WTC11 (cell line): Measurements from ENCODE around the gene ZBTB44. TPM values are rescaled to one million over a fixed set of nuclear protein-coding genes. Genes with fewer than 3 reads are reported as not detected.
A peak's percentile ranks its signal among the peaks of the same experiment; 100 is the strongest.

Experiments
- ATAC-seq: fragments of 200-7000 bp; cut with Tn5 transposase; 2 replicates; pipeline ENCODE4 v1.10.0; 2021; ENCODE audit warnings: mild to moderate bottlenecking, moderate library complexity
- CTCF ChIA-PET: fragments of 300-600 bp; sonication (Branson Sonifier 250); formaldehyde crosslinking; loops from one replicate; lab custom pipeline; 2021; ENCODE audit warnings: antibody characterized with exemption; lab: Charles Lee
- POLR2A ChIA-PET: fragments of 350-600 bp; sonication (Branson Sonifier 250); formaldehyde crosslinking; loops from one replicate; lab custom pipeline; 2021; ENCODE audit warnings: antibody characterized with exemption; lab: Charles Lee
- DNase-seq: peaks from one replicate; pipeline ENCODE4 v3.0.0; 2021; ENCODE audit warnings: low spot score
- H3K27ac Mint-ChIP-seq: 2 replicates; pipeline ENCODE4 v1.8.0; 2021; ENCODE audit warnings: mixed read lengths
- H3K27me3 Mint-ChIP-seq: 2 replicates; pipeline ENCODE4 v1.8.0; 2021; ENCODE audit warnings: low read depth, mild to moderate bottlenecking, moderate library complexity, mixed read lengths
- H3K36me3 Mint-ChIP-seq: 2 replicates; pipeline ENCODE4 v1.8.0; 2021; ENCODE audit warnings: mixed read lengths
- H3K4me1 Mint-ChIP-seq: 2 replicates; pipeline ENCODE4 v1.8.0; 2022; ENCODE audit warnings: mixed read lengths
- H3K4me3 Mint-ChIP-seq: 2 replicates; pipeline ENCODE4 v1.8.0; 2021; ENCODE audit warnings: mild to moderate bottlenecking, moderate library complexity, mixed read lengths
- H3K9me3 Mint-ChIP-seq: 2 replicates; pipeline ENCODE4 v1.8.0; 2021; ENCODE audit warnings: mixed read lengths
- ERG ChIP-seq: fragments of 250-450 bp; sonication (Bioruptor Pico); IDR thresholded peaks from 2 replicates; pipeline ENCODE4 v1.8.0; 2021; ENCODE audit warnings: mild to moderate bottlenecking
- FOXK1 ChIP-seq: sonication (generic); formaldehyde crosslinking; IDR thresholded peaks from 2 replicates; pipeline ENCODE4 v1.8.0; 2022; ENCODE audit warnings: mild to moderate bottlenecking, moderate library complexity, missing genetic modification reagents
- FOXP1 ChIP-seq: sonication (generic); formaldehyde crosslinking; IDR thresholded peaks from 2 replicates; pipeline ENCODE4 v1.8.0; 2022; ENCODE audit warnings: missing genetic modification reagents, mild to moderate bottlenecking, moderate library complexity, borderline replicate concordance
- KAT7 ChIP-seq: sonication (generic); formaldehyde crosslinking; IDR thresholded peaks from 2 replicates; pipeline ENCODE4 v1.8.1; 2023; ENCODE audit warnings: missing genetic modification reagents, mild to moderate bottlenecking, borderline replicate concordance
- NFE2L1 ChIP-seq: sonication (generic); formaldehyde crosslinking; IDR thresholded peaks from 2 replicates; pipeline ENCODE4 v1.8.1; 2023; ENCODE audit warnings: missing genetic modification reagents
- RELA ChIP-seq: sonication (generic); formaldehyde crosslinking; IDR thresholded peaks from 2 replicates; pipeline ENCODE4 v1.8.1; 2022; ENCODE audit warnings: missing genetic modification reagents, mild to moderate bottlenecking, borderline replicate concordance
- RORB ChIP-seq: fragments of 250-450 bp; sonication (Bioruptor Pico); IDR thresholded peaks from 2 replicates; pipeline ENCODE4 v1.9.0; 2021; ENCODE audit warnings: mild to moderate bottlenecking
- SMAD4 ChIP-seq: sonication (generic); formaldehyde crosslinking; IDR thresholded peaks from 2 replicates; pipeline ENCODE4 v1.8.0; 2022; ENCODE audit warnings: mild to moderate bottlenecking, missing genetic modification reagents
- ZNF232 ChIP-seq: sonication (generic); formaldehyde crosslinking; IDR thresholded peaks from 2 replicates; pipeline ENCODE4 v1.8.0; 2022; ENCODE audit warnings: mild to moderate bottlenecking, missing genetic modification reagents
- ZNF263 ChIP-seq: sonication (generic); formaldehyde crosslinking; IDR thresholded peaks from 2 replicates; pipeline ENCODE4 v1.8.1; 2022; ENCODE audit warnings: low read depth, mild to moderate bottlenecking, moderate library complexity, missing genetic modification reagents
- ZNF423 ChIP-seq: fragments of 250-450 bp; sonication (Bioruptor Pico); IDR thresholded peaks from 2 replicates; pipeline ENCODE4 v2.1.2; 2022; ENCODE audit warnings: mild to moderate bottlenecking, moderate library complexity
- ZSCAN18 ChIP-seq: fragments of 250-450 bp; sonication (Bioruptor Pico); IDR thresholded peaks from 2 replicates; pipeline ENCODE4 v2.1.2; 2022; ENCODE audit warnings: mild to moderate bottlenecking, moderate library complexity
- total RNA-seq: library from RNA; stranded (reverse); gene quantifications from 3 replicates; pipeline ENCODE4 v1.2.3, GENCODE V29; 2021
- TF ChIP-seq, protein P1 (sequence below): sonication (generic); formaldehyde crosslinking; IDR thresholded peaks from 2 replicates; pipeline ENCODE4 v1.8.1; 2022; ENCODE audit warnings: mild to moderate bottlenecking, moderate library complexity, missing genetic modification reagents
- TF ChIP-seq, protein P2 (sequence below): sonication (generic); formaldehyde crosslinking; IDR thresholded peaks from 2 replicates; pipeline ENCODE4 v1.8.0; 2022; ENCODE audit warnings: mild to moderate bottlenecking, missing genetic modification reagents
- TF ChIP-seq, protein P3 (sequence below): sonication (generic); formaldehyde crosslinking; IDR thresholded peaks from 2 replicates; pipeline ENCODE4 v1.8.0; 2023; ENCODE audit warnings: missing genetic modification reagents, mild to moderate bottlenecking, borderline replicate concordance

Gene ZBTB44
- total RNA-seq, 1 experiment from 2014 or later, result 107 TPM

DNA sequence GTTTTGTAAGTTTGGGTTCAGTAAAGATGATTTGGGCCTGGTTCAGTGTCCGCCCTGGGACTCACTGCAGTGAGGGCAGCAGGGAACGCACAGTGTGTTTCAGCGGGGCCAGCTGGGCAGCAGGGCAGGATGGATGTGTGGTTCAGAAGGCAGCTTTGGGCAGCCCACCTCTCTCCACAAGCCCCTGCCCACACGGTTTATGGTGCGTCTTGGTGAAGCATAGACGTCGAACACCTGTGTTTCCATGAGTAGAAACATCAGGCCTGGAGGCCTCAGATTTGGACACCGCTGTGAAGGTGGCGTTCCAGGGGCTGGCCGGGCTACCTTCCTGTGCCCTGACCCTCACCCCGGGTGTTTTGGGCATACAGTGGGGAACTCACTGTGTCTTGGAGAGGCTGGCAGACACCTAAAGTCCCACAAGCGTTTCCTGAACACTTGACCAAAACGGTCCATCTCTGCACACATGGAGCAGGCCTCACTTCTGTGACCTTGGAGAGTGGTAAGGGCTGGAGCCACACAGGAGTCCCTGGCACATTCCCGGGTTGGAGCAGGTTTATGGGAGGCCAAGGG is 96.1 kb downstream of the ZBTB44 start:
- Mint-ChIP-seq H3K27ac (no peak overlapping the region), H3K9me3 (no peaks in the 10 kb centered on the region), H3K27me3 (no peaks in the 10 kb centered on the region), H3K4me1 (peaks cover 16% of the 10 kb centered on the region), H3K4me3 (no peak overlapping the region), H3K36me3 (no peaks in the 10 kb centered on the region)
- TF ChIP-seq KAT7 (CRISPR knock-in tag), result no peak
- TF ChIP-seq, protein P1, sequence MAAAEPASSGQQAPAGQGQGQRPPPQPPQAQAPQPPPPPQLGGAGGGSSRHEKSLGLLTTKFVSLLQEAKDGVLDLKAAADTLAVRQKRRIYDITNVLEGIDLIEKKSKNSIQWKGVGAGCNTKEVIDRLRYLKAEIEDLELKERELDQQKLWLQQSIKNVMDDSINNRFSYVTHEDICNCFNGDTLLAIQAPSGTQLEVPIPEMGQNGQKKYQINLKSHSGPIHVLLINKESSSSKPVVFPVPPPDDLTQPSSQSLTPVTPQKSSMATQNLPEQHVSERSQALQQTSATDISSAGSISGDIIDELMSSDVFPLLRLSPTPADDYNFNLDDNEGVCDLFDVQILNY (CRISPR knock-in tag), result no peak
- TF ChIP-seq FOXK1 (CRISPR knock-in tag), result no peak
- TF ChIP-seq ZNF232 (CRISPR knock-in tag), result no peak
- no peak for TF ChIP-seq FOXP1 (CRISPR knock-in tag)
- no peak for TF ChIP-seq NFE2L1 (CRISPR knock-in tag)
- TF ChIP-seq, protein P2, sequence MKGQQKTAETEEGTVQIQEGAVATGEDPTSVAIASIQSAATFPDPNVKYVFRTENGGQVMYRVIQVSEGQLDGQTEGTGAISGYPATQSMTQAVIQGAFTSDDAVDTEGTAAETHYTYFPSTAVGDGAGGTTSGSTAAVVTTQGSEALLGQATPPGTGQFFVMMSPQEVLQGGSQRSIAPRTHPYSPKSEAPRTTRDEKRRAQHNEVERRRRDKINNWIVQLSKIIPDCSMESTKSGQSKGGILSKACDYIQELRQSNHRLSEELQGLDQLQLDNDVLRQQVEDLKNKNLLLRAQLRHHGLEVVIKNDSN (CRISPR knock-in tag), result no peak
- no peak for TF ChIP-seq ERG (CRISPR knock-in tag)
- TF ChIP-seq SMAD4, result no peak
- no peak for TF ChIP-seq ZNF423 (CRISPR knock-in tag)
- ATAC-seq (no peak), DNase-seq (peak; percentile 2)
- CTCF ChIA-PET, result interaction anchor here (0.6 kb wide), 1 partner anchor 72 kb away, joined by 4 read pairs; no protein-coding TSS in a partner anchor
- POLR2A ChIA-PET, result interaction anchor here (0.6 kb wide), 1 partner anchor 641 kb away, joined by 3 read pairs; no protein-coding TSS in a partner anchor

- TF ChIP-seq ZSCAN18 (CRISPR knock-in tag), result no peak
- TF ChIP-seq ZNF263 (CRISPR knock-in tag), result no peak
- no peak for TF ChIP-seq RORB (CRISPR knock-in tag)
- TF ChIP-seq, protein P3, sequence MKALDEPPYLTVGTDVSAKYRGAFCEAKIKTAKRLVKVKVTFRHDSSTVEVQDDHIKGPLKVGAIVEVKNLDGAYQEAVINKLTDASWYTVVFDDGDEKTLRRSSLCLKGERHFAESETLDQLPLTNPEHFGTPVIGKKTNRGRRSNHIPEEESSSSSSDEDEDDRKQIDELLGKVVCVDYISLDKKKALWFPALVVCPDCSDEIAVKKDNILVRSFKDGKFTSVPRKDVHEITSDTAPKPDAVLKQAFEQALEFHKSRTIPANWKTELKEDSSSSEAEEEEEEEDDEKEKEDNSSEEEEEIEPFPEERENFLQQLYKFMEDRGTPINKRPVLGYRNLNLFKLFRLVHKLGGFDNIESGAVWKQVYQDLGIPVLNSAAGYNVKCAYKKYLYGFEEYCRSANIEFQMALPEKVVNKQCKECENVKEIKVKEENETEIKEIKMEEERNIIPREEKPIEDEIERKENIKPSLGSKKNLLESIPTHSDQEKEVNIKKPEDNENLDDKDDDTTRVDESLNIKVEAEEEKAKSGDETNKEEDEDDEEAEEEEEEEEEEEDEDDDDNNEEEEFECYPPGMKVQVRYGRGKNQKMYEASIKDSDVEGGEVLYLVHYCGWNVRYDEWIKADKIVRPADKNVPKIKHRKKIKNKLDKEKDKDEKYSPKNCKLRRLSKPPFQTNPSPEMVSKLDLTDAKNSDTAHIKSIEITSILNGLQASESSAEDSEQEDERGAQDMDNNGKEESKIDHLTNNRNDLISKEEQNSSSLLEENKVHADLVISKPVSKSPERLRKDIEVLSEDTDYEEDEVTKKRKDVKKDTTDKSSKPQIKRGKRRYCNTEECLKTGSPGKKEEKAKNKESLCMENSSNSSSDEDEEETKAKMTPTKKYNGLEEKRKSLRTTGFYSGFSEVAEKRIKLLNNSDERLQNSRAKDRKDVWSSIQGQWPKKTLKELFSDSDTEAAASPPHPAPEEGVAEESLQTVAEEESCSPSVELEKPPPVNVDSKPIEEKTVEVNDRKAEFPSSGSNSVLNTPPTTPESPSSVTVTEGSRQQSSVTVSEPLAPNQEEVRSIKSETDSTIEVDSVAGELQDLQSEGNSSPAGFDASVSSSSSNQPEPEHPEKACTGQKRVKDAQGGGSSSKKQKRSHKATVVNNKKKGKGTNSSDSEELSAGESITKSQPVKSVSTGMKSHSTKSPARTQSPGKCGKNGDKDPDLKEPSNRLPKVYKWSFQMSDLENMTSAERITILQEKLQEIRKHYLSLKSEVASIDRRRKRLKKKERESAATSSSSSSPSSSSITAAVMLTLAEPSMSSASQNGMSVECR (CRISPR knock-in tag), result no peak
- no peak for TF ChIP-seq RELA (CRISPR knock-in tag)
- Mint-ChIP-seq H3K4me3 (no peak overlapping the region), H3K36me3 (no peaks in the 10 kb centered on the region), H3K4me1 (peaks cover 20% of the 10 kb centered on the region), H3K9me3 (no peaks in the 10 kb centered on the region), H3K27ac (peak overlapping the region; percentile 64; the same call in 1 of the 2 replicates), H3K27me3 (no peaks in the 10 kb centered on the region)
- DNase-seq (peak; percentile 12), ATAC-seq (peak; percentile 10; the same call in 1 of the 2 replicates)
- CTCF ChIA-PET, result interaction anchor here (1.1 kb wide), 1 partner anchor 233 kb away, joined by 3 read pairs; no protein-coding TSS in a partner anchor
- POLR2A ChIA-PET, result no interaction called here
These were observed 97.3 kb downstream of the ZBTB44 start for GRCh38 chr11:130217133-130218031.
